IPS-NIHi7 (cell line): ENCODE measurements around the gene PFKFB3.

Experiments
- DNase-seq: peaks from one replicate; pipeline ENCODE4 v3.0.0; 2012; ENCODE audit warnings: mixed read lengths; ENCODE audit errors: extremely low spot score

The PFKFB3 gene

GRCh38 chr10:6300784-6301460 lies 98.2 kb downstream of the PFKFB3 start:
- DNase-seq = no peak

GRCh38 chr10:6301488-6302075 lies 98.8 kb downstream of the PFKFB3 start:
- no peak for DNase-seq
